Left kidney (tissue), 8 donors: ENCODE measurements around the gene ACMSD. TPM values are rescaled to one million over a fixed set of nuclear protein-coding genes. Genes with fewer than 3 reads are reported as not detected.
"Not testable (repeated sequence)": the region's sequence is repeated elsewhere in the genome, so short reads cannot be mapped to it uniquely, and the experiment has no call there.

Experiments used
- DNase-seq: peaks from one replicate; pipeline ENCODE4 v3.0.0-alpha.2; 2013
- long read RNA-seq, 8 donors: transcript quantifications; one replicate each; lab custom pipeline, GENCODE V29; 2026
- polyA plus RNA-seq: library from polyadenylated mRNA; unstranded; fragments of 120-200 nt; gene quantifications from one replicate; pipeline ENCODE4 v1.2.1, GENCODE V29; 2013; ENCODE audit not compliant: insufficient read length

Gene ACMSD
- polyA plus RNA-seq = 43.9 TPM
- long read RNA-seq, donor 1, partial matches to known transcripts = 7 of 18 reads
- long read RNA-seq, donor 1, other reads (novel, unspliced or antisense) = 7 of 18 reads
- long read RNA-seq, donor 2, partial matches to known transcripts = 9 of 16 reads
- long read RNA-seq, donor 2, other reads (novel, unspliced or antisense) = 5 of 16 reads
- long read RNA-seq, donor 3, partial matches to known transcripts = 12 of 13 reads
- long read RNA-seq, donor 3, other reads (novel, unspliced or antisense) = 0 of 13 reads
- long read RNA-seq, donor 4 = 0 reads
- long read RNA-seq, donor 5, partial matches to known transcripts = 32 of 45 reads
- long read RNA-seq, donor 5, other reads (novel, unspliced or antisense) = 7 of 45 reads
- long read RNA-seq, donor 6, partial matches to known transcripts = 7 of 7 reads
- long read RNA-seq, donor 6, other reads (novel, unspliced or antisense) = 0 of 7 reads
- long read RNA-seq, donor 7, partial matches to known transcripts = 11 of 13 reads
- long read RNA-seq, donor 7, other reads (novel, unspliced or antisense) = 0 of 13 reads
- long read RNA-seq, donor 8, partial matches to known transcripts = 0 of 1 reads
- long read RNA-seq, donor 8, other reads (novel, unspliced or antisense) = 0 of 1 reads

DNA sequence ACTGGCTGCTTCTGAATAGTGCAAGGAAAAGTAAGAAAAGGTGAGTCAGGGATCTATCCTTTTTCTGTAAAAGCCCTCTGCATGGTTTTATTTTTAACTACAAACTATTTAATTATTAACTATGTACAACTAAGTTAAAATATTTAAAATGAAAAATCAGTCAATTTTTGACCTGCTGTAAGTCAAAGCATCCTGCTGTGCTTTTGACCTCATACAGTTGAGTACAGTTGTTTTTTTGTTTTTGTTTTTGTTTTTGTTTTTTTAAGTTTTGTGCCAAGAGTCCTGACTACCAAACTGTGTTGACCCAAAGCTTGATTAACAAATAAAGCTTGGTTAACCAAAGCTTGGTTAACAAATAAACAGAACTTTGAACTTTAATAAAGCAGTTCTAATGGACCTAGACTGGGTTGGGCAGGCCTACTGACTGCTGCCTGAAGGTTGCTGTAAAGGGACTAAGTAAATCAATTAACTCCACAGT lies at the start of gene ACMSD:
ACMSD (plus strand) TSS at position 474 of the 478 bp plus-strand sequence. CDS start 67 bp downstream, outside the sequence.
- DNase-seq = no peak

GRCh38 chr2:134790487-134790886 lies 47.9 kb upstream of the ACMSD start:
- DNase-seq = no peak

GRCh38 chr2:134791616-134792015 lies 46.8 kb upstream of the ACMSD start:
- no peak for DNase-seq

GRCh38 chr2:134792186-134792585 lies 46.2 kb upstream of the ACMSD start:
- no peak for DNase-seq

- DNase-seq = no peak
These were observed 42.7 kb upstream of the ACMSD start for GRCh38 chr2:134795765-134796164.

- DNase-seq = no peak
These were observed 42.0 kb upstream of the ACMSD start for GRCh38 chr2:134796373-134796772.

- no peak for DNase-seq
These were observed 38.5 kb upstream of the ACMSD start for GRCh38 chr2:134799936-134800335.

DNA sequence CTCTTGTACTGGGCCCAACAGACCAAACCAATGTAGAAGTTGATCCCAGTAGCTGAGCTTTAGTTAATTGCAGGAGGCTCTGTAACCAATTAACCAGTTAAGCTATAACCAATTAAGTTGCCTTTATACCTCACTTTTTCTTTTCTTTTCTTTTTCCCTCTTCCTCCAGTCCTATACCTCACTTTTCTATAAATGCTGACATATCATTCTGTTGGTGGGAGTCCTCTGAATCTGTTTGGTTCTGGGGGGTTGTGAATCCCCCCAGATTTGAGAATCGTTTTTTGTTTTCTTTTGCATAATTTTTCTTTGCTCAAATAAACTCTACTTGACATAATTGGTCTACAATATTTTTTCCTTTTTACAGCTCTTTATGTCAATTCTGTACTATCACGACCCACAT lies 38.1 kb upstream of the ACMSD start:
- DNase-seq = no peak

DNA sequence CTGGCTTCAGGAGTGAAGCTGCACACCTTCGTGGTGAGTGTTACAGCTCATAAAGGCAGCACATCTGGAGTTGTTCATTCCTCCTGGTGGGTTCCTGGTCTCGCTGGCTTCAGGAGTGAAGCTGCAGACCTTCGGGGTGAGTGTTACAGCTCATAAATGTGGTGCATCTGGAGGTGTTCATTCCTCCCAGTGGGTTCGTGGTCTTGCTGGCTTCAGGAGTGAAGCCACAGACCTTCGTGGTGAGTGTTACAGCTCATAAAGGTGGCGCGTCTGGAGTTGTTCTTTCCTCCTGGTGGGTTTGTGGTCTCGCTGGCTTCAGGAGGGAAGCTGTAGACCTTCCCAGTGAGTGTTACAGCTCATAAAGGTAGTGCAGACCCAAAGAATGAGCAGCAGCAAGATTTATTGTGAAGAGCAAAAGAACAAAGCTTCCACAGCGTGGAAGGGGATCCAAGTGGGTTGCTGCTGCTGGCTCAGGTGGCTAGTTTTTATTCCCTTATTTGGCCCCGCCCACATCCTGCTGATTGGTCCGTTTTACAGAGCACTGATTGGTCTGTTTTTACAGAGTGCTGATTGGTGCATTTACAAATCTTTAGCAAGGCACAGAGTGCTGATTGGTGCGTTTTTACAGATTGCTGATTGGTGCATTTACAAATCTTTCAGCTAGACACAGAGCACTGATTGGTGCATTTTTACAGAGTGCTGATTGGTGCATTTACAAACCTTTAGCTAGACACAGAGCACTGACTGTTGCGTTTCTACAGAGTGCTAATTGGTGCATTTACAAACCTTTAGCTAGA lies 34.6 kb upstream of the ACMSD start:
- not testable (repeated sequence) for DNase-seq

GRCh38 chr2:134815741-134816140 lies 22.7 kb upstream of the ACMSD start:
- DNase-seq = no peak

DNA sequence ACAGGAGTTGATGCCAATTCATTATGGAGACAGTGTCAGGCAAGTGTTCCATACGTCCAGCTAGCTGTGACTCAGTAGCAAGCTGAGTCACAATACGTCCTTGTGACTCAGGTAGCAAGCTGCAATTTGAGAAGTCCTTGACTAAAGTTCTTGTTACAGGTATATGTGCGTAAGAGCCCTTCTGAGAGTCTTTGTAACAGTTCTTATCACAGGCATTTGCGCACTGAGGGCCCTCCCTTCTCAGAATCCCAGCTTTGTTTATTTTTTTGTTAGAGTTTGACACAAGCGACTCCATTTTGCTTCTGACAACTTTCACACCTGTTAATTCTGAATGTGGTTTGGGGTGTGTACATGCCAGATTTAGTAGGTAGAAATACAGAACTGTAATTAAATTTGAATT lies 20.1 kb upstream of the ACMSD start:
- DNase-seq = no peak

DNA sequence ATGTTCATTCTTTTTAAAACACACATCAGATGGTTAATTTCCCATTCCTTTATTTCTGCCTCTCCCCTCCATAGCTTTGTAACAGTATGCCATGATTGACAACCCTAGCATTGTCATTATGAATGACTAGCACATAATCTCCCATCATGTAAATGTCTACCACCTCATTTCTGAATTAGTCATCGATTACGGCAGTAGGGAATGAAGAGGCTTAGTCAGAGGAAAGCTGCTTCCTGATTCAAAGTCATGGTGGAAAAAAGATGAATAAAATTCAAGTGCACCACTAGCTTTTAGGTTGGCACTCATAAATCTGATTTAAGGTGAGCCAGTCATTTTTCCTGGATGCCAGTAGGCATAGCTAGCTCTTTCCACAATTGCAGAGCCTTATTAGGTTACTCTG lies 19.1 kb upstream of the ACMSD start:
- no peak for DNase-seq

DNA sequence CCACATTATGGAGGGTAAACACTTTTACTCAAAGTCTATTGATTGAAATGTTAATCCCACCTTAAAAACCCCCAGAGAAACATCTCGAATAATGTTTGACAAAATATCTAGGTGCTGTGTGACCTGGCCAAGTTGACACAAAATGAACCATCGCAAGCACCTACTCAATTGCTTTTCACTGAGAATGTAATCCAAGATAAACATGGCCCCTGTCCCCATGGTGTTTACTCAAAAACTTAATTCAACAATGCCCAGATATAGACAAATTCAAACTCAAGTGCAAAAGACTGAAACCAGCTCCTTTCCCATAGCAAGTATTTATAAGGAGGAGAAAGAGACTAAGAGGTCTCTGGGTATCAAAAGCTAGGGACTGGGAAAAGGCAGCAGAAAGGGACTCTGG lies 15.0 kb upstream of the ACMSD start:
- no peak for DNase-seq

GRCh38 chr2:134823832-134824231 lies 14.6 kb upstream of the ACMSD start:
- no peak for DNase-seq

DNA sequence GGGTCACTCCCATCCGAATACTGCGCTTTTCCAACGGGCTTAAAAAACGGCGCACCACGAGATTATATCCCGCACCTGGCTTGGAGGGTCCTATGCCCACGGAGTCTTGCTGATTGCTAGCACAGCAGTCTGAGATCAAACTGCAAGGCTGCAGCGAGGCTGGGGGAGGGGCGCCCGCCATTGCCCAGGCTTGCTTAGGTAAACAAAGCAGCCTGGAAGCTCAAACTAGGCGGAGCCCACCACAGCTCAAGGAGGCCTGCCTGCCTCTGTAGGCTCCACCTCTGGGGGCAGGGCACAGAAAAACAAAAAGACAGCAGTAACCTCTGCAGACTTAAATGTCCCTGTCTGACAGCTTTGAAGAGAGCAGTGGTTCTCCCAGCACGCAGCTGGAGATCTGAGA lies 12.7 kb upstream of the ACMSD start:
- not testable (repeated sequence) for DNase-seq

GRCh38 chr2:134835471-134835870 lies 2.9 kb upstream of the ACMSD start:
- no peak for DNase-seq

DNA sequence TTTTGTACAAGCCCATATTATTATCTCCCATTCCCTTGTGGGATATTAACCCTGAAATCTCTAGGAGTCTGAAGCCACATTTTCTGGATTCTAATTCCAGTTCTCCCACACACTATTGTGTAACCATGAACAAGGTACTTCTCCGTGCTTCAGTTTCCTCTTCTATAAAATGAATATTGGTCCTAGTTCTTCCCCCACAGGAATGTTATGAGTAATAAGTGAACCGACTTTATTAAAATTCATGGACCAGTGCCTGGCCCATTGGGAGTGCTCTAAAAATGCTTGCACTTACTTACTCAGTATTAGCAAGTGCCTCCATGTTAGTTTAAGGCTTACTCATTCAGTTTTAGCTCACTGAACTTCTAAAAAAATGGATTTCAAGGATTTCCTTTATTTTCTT lies 1.4 kb upstream of the ACMSD start:
- no peak for DNase-seq

GRCh38 chr2:134839649-134840048 lies 1.2 kb downstream of the ACMSD start:
- DNase-seq = no peak

GRCh38 chr2:134842930-134843490 lies 4.6 kb downstream of the ACMSD start:
- no peak for DNase-seq

DNA sequence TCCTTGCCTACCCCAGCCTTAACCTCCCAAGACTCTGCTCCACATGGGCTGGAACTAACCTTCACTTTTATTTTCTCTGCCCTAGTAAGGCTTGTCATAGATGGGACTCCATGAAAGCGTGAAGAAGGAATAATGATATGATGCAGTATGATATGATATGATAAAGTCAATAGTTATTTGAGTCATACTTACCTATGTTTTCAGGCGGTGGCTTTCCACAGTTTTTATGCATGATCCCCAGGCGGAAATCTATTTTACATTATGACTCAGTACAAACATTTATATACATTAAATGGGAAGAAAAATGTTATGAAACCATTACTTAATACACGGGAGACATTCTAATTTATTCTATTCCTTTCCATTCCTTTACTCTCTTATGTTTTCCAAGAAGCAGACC lies 5.6 kb downstream of the ACMSD start:
- DNase-seq = no peak

DNA sequence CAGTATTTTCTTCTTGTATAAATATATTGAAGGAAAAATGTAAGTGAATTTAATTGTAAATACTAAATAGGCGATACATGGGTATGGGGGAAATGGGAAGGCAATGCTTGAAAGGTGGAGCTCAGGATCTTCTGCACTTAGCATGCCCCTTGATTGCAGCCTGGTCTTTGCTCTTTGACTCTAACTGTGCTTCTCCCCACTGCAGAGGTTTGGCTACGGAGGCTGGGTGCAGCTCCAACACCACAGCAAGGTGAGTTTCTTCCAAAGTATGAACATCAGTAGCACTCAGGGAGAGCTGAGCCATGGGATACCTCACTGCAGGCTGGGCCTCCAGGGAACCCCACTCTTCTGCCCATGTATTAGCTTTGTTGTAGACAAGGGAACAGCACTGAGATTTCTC lies 6.6 kb downstream of the ACMSD start:
- no peak for DNase-seq

DNA sequence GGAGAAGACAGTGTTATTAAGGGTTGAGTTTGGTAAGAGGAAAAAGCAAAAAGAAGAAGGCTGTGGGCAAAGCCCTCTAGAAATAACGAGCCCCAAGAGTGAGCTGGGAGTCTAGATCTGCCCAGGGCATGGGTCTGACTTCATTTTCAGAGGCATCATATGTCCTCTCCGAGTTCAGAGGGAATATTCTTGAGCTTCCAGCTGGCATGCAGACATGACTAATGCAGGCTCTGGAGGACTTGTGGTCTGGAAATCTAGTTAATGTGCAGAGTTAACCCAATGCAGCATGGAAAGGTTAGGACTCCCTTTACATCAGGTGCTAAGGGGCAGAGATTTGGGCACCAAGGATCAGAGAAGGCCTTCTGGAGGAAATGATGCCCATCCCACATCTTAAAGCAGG lies 7.3 kb downstream of the ACMSD start:
- DNase-seq = no peak
